NCI-H69 (cell line): ENCODE results near the gene RRP1.

ENCODE experiments used
- DNase-seq: peaks from one replicate; lab custom pipeline; 2025; lab: John Stamatoyannopoulos, UW

The RRP1 gene

DNA sequence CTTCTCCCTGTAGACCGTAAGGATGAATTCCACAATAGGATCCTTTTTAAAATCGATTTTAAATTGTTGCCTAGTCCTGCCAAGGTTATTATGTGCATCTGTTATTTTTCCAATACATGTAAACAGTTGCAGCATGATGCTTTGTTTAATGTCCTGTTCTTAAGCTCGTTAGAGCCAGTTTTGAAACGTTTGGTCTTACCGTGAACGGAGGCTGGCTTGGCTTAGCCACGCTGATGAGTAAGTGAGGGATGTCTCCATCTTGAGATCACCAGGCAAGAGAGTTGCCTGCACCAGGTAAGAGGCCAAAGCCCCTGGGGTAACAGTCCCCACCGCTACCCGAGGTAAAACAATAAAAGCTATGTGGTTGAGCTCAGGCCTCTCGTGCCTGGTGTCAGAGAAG is 30.6 kb upstream of the RRP1 start:
- DNase-seq: no peak

GRCh38 chr21:43759651-43760050 is 29.7 kb upstream of the RRP1 start:
- DNase-seq: no peak

GRCh38 chr21:43760391-43760958 is 28.9 kb upstream of the RRP1 start:
- no peak for DNase-seq

- no peak for DNase-seq
These were observed 27.5 kb upstream of the RRP1 start for GRCh38 chr21:43761886-43762285.

- no peak for DNase-seq
These were observed 26.9 kb upstream of the RRP1 start for GRCh38 chr21:43762303-43763128.

- peak; percentile 28 for DNase-seq
These were observed 25.4 kb upstream of the RRP1 start for GRCh38 chr21:43763901-43764523.

- no peak for DNase-seq
These were observed 24.5 kb upstream of the RRP1 start for GRCh38 chr21:43764576-43765495.

DNA sequence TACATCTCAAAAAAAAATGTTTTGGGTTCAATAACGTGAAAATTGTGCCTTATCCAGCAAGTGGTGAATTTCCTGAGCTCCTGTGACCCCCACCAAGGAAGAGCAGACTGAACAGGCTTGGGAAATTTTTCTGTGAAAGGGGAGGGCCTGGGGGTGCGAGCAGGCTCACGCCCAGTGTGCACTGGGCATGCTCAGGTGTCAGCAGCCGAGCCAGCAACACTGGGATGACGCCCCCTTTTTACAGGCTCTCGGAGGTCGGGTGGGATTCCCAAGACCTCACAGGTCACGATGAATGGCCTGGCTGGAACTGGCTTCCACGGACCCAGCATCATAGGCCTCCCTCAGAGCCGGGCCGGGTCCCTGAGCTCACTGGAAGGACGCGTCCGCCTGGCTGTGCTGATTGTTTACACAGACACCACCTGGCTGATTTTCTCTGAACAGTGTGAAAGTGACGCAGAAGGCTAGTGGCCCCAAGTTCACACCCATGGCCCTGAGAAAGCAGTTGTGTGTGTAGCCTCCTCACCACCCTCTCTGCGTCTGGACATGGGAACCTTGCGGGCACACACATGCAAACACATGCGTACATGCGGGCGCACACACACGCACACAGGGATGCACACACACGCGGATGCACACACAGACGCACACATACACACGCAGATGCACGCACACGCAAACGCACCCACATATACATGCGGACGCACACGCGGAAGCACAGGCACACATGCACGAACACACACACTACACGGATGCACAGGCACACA is 22.5 kb upstream of the RRP1 start:
- peak; percentile 75 for DNase-seq

DNA sequence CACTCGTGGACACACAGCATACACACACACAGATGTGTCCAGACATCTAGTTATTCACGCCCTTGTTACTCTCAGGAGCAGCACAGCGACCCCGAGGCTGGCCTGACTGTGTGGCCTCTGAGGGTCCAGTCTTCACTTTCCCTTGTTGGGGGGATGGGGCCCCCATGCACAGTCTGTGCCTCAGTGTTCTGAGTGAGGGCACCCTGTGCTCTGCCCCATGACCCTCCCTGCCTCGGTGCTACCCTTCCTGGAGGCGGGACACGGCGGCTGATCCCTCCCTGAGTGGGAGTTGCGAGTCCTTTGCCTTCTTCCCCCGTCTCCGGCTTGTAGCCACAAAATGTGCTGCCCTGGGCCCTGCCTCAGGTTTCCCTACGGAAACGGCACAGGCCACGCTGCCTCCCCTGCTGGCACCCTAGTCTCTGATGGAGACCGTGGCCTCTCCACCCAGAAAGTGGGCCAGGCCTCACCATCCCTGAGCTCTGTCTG is 21.8 kb upstream of the RRP1 start:
- no peak for DNase-seq

- DNase-seq: no peak
These were observed 21.2 kb upstream of the RRP1 start for GRCh38 chr21:43767984-43768867.

DNA sequence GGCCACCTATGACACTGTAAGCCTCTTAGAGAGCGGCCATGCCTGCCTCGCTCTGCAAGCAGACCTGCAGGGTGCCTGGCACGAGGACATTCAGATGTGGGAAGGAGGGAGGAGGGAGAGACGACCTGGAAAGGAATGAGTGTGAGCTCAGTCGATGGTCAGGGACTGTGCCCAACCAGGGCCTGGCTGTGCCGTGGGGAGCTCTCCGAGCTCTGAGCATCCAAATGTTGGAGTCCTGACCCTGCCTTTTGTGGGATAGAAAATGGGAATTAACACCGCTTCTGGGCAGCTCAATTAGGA is 20.6 kb upstream of the RRP1 start:
- DNase-seq: no peak

DNA sequence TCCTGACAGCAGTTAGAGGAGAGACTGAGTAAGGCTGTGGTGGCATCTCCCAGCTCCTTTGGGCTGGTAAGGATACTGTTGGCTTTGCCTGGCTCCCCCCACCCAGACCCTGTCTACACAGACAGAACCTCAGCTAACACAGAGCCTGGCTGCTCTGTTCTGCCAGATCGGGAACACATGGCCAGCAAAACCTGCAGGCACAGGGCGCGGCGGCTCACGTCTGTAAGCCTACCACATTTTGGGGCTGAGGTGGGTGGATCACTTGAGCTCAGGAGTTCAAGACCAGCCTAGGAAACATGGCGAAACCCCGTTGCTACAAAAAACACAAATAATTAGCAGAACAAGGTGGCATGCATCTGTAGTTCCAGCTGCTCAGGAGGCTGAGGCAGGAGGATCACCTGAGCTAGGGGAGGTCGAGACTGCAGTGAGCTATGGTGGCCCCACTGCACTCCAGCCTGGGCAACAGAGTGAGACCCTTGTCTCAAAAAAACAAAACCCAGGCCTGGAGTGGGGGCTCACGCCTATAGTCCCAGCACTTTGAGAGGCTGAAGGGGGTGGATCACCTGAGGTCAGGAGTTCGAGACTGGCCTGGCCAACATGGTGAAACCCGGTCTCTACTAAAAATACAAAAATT is 19.9 kb upstream of the RRP1 start:
- DNase-seq: no peak

DNA sequence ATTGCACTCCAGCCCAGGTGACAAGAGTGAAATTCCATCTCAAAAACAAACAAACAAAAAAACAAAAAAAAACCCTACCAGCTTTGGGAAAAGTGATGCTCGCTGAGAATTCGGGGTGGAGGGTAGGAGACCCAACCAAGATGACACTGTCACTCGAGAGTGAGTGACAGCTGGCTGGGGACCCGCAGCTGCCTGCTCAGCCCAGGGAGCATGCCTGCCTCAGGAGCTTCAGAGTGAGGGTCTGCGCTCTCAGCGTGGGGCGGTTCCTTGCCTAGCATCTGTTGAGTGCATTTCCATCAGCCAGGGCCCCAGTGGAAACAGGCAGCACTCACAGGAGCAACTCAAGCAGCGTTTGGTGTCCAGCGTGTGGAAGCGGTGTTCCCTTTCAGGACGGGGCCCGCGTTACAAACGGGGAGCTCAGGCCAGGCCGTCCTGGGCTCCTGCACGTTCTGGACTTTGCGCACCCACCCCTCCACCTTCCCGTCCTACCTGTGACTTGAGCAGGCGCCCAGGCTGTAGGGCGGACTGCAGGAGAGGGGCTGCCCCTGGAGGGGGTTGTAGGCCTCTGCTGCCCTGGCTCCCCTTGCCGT is 19.2 kb upstream of the RRP1 start:
- DNase-seq: no peak

DNA sequence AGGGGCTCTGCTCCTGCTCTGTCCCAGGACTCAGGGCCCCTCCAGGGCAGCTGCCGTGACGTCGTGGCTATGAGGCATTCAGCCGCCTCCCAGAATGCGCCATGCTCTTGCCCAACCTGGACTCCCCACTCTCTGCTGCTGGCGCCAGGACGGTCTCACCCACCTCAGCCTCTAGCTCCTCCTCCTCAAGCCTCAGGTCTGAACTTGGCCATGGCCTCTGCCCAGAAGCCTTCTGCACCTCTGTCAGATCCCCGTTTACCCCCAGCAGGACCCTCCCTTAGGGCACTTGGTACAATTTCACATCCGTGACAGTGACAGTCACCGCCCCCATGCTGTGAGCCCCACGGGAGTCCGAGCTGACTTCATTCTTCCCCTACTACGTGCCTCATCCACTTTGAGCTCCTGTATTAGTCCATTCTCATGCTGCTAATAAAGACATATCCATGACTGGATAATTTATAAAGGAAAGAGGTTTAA is 18.1 kb upstream of the RRP1 start:
- DNase-seq: no peak

GRCh38 chr21:43771698-43772424 is 17.5 kb upstream of the RRP1 start:
- no peak for DNase-seq

DNA sequence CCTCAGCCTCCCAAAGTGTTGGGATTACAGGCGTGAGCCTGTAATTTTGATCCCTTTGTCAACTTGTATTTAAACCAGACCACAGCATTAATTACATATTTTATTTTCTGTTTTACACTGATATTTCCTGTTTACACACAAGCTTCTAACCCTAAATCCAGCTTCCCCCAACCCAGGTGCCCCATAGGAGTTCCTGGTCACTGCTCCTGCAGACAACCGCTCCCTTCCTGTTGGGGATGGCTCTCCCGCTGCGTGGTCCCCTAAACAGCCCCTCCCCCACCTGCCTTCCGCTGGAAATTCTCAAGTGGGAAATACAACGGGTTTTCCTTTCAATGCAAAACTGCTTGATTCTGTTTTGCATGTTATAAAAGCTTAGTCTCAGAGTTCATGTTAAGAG is 17.0 kb upstream of the RRP1 start:
- DNase-seq: no peak

DNA sequence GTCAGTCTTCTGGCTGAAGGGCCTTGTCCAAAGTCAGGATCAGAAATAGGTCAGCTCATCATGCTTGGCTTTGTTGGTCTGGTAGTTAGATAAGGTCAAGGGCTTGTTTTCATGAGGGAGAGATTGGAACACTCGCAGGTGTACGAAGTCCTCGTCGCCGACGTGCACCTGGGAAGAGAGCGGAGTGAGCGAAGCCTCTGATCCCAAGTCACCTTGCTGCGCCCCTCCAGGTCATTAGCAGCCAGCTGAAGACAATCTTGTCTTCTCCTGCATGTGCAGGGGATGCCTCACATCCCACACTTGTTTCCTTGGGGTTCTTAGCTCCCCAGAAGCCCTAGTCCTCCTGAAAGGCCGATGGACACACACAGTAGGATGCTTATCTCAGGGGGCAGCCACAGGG is 15.2 kb upstream of the RRP1 start:
- no peak for DNase-seq

- DNase-seq: no peak
These were observed 14.2 kb upstream of the RRP1 start for GRCh38 chr21:43775190-43775589.
